Measurements from ENCODE around the gene GORASP1. TPM values are rescaled to one million over a fixed set of nuclear protein-coding genes. Genes with fewer than 3 reads are reported as not detected.
A peak's percentile ranks its signal among the peaks of the same experiment; 100 is the strongest.

The GORASP1 gene
- 10 to 100 TPM; 31.6 to 33.7 TPM for total RNA-seq

DNA sequence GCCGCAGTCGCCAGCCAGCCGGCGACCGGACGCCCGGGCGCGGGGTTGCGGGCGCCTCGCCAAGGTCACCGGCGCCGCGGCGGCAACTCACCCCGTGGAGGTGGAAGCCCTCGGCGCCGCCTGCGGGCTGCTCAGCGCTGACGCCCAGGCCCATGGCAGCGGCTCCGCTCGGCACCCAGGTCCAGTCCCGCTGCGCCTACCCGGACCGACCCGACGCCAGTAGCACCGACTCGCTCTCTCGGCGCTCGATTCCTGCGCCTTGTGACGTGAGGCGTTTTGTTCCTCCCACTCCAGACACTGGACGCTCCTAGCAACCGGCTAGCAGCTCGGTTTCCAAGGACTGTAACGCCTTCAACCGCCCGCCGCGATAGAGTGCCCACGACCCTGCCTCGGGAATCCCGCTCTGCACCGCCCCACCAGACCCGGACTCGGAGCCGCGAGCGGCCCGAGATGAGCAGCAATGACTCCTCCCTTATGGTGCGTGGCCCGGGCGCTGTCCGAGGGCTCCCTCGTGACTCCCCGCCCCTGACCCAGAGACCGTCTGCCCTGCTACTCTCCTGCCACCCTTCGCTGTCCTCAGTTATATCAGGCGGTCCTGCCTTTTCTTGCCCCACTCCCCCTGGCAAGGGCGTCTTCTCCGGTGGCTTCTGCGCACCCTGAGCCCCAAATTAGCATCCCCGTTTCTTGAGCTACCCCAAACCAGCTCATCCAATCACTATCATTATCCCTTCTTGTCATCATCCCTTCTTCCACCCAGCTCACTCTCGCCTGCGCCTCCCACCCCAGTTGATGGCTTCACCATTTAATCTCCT, at the start of gene GORASP1, which contains the start of gene TTC21A:
GORASP1 (minus strand) TSS at position 240 of the 812 bp plus-strand sequence; CDS start at position 154, 86 bp downstream.
TTC21A (plus strand) TSS at position 293 of the 812 bp plus-strand sequence; CDS start at position 451, 158 bp downstream.
- CTCF ChIA-PET: interaction anchor here (0.6 to 6.1 kb wide), 8 partner anchors 15 to 299 kb away, joined by 3 to 21 read pairs (median 4); partner anchors contain the start of gene RPSA
- peak within 1 kb of the TSS; percentile 79 for H3K4me3 Mint-ChIP-seq
- POLR2A ChIA-PET: no interaction called here
- peaks cover 57% of the 10 kb centered on the region for H3K4me1 Mint-ChIP-seq
- H3K27me3 Mint-ChIP-seq: no peaks in the 10 kb centered on the region
- H3K27ac Mint-ChIP-seq: peak within 1 kb of the TSS; percentile 88
- peak; percentile 76 for DNase-seq
- H3K9me3 Mint-ChIP-seq: no peaks in the 10 kb centered on the region
- H3K36me3 Mint-ChIP-seq (ENCODE audit: low read depth): peaks cover 2% of the 10 kb centered on the region

DNA sequence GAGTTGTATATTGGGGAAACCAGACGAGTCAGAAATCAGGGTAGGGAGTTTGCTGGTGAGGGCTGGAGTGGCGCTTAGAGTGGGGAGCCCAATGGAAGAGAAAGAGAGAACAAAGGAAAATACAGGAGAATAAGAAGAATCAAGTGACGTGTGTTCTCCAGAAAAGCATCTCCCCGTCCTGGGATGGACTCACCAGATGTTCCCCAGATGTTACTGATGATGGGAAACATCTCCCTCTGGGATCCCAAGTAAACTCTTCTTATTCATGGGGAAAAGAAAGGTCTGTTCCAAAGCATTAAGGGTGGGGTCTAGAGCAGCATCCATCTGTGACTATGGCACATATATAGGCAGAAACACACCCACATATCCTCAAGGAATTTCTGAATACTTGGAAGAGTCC, 49.0 kb upstream of the GORASP1 start:
- Mint-ChIP-seq H3K4me3 (no peak overlapping the region), H3K36me3 (ENCODE audit: low read depth) (peaks cover 3% of the 10 kb centered on the region), H3K27ac (no peak overlapping the region), H3K4me1 (peaks cover 30% of the 10 kb centered on the region), H3K27me3 (peaks cover 14% of the 10 kb centered on the region), H3K9me3 (no peaks in the 10 kb centered on the region)
- ChIA-PET POLR2A (no interaction called here), CTCF (interaction anchor here (0.8 to 4.6 kb wide), 2 partner anchors 12 to 21 kb away, joined by 3 to 30 read pairs; no protein-coding TSS in a partner anchor)
- DNase-seq: no peak

DNA sequence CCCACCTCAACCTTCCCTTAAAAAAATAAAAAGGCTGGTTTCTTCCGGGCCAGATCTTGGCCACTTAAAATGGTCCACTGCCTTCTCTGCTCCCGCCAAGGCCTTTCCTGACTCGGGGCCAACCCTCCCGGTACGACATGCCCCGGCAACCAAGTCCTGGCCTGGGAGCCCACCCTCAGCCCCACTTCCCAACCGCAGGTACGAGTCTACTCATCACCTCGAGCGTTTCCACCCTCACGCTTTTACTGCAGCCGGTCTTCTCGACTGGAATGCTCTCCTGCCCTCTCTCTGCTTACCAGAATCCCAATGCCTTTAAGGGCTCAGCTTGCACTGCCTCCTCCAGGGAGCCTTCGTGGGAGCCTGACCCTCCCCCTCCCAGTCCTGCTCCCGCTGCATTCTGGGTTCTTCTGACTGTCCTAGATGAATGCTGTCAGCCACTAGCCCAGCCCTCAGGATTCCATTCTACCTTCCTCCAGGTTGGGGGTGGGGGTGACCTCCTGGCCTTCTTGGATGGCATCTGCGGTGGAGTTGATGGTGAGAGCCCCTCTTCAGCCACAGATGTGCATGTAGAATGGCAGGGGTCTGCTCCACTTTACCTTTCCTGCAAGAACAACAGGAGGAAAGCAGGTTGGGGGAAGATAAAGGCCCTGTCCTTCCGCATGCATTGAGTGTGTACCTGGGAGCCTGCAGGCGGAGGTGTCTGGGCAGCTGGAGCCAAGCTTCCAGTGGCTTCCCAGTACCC, 47.0 kb upstream of the GORASP1 start:
- peaks cover 3% of the 10 kb centered on the region for H3K36me3 Mint-ChIP-seq (ENCODE audit: low read depth)
- H3K9me3 Mint-ChIP-seq: no peaks in the 10 kb centered on the region
- no peak for DNase-seq
- peak overlapping the region; percentile 63 for H3K4me3 Mint-ChIP-seq
- H3K27me3 Mint-ChIP-seq: peaks cover 13% of the 10 kb centered on the region
- H3K4me1 Mint-ChIP-seq: peaks cover 50% of the 10 kb centered on the region
- ChIA-PET CTCF (interaction anchor here (1.1 to 1.9 kb wide), 3 partner anchors 14 to 134 kb away, joined by 3 to 5 read pairs (median 3); no protein-coding TSS in a partner anchor), POLR2A (no interaction called here)
- H3K27ac Mint-ChIP-seq: peak overlapping the region; percentile 88

DNA sequence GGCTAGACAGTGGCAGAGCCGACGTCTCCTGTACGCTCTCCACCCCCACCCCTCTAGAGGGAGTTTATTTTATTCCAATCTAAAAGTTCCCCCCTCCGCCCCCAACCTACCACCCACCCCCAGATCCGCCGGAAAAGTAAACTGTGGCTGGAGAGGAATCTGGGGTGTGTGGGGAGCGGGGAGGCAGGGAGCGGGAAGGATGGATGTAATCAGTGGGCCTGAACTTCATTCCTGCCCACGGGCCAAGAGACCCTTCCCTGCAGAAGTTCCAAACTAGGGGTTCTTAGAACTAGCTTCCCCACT, 46.5 kb upstream of the GORASP1 start:
- no peak for DNase-seq
- peak overlapping the region; percentile 63 for H3K4me3 Mint-ChIP-seq
- H3K27me3 Mint-ChIP-seq: peaks cover 9% of the 10 kb centered on the region
- ChIA-PET POLR2A (no interaction called here), CTCF (interaction anchor here (1.2 kb wide), 1 partner anchor 134 kb away, joined by 3 read pairs; no protein-coding TSS in a partner anchor)
- H3K4me1 Mint-ChIP-seq: peaks cover 55% of the 10 kb centered on the region
- no peaks in the 10 kb centered on the region for H3K9me3 Mint-ChIP-seq
- peaks cover 3% of the 10 kb centered on the region for H3K36me3 Mint-ChIP-seq (ENCODE audit: low read depth)
- H3K27ac Mint-ChIP-seq: peak overlapping the region; percentile 88

- H3K4me1 Mint-ChIP-seq: peaks cover 81% of the 10 kb centered on the region
- H3K27ac Mint-ChIP-seq: peak overlapping the region; percentile 97
- H3K27me3 Mint-ChIP-seq: no peaks in the 10 kb centered on the region
- CTCF ChIA-PET: interaction anchor here (0.9 to 1.8 kb wide), 3 partner anchors 9 to 141 kb away, joined by 3 to 9 read pairs (median 6); no protein-coding TSS in a partner anchor
- peaks cover 17% of the 10 kb centered on the region for H3K36me3 Mint-ChIP-seq (ENCODE audit: low read depth)
- POLR2A ChIA-PET: no interaction called here
- peak overlapping the region; percentile 89 for H3K4me3 Mint-ChIP-seq
- peak; percentile 31 for DNase-seq
- no peaks in the 10 kb centered on the region for H3K9me3 Mint-ChIP-seq
Observed at GRCh38 chr3:39150803-39151631, 43.6 kb upstream of the GORASP1 start.

- peaks cover 79% of the 10 kb centered on the region for H3K4me1 Mint-ChIP-seq
- H3K4me3 Mint-ChIP-seq: peak overlapping the region; percentile 89
- ChIA-PET POLR2A (no interaction called here), CTCF (interaction anchor here (0.9 to 1.9 kb wide), 7 partner anchors 8 to 142 kb away, joined by 3 to 11 read pairs (median 3); no protein-coding TSS in a partner anchor)
- H3K9me3 Mint-ChIP-seq: no peaks in the 10 kb centered on the region
- H3K27me3 Mint-ChIP-seq: no peaks in the 10 kb centered on the region
- peaks cover 21% of the 10 kb centered on the region for H3K36me3 Mint-ChIP-seq (ENCODE audit: low read depth)
- no peak for DNase-seq
- H3K27ac Mint-ChIP-seq: peak overlapping the region; percentile 97
Observed at GRCh38 chr3:39150148-39150802, 42.8 kb upstream of the GORASP1 start.

DNA sequence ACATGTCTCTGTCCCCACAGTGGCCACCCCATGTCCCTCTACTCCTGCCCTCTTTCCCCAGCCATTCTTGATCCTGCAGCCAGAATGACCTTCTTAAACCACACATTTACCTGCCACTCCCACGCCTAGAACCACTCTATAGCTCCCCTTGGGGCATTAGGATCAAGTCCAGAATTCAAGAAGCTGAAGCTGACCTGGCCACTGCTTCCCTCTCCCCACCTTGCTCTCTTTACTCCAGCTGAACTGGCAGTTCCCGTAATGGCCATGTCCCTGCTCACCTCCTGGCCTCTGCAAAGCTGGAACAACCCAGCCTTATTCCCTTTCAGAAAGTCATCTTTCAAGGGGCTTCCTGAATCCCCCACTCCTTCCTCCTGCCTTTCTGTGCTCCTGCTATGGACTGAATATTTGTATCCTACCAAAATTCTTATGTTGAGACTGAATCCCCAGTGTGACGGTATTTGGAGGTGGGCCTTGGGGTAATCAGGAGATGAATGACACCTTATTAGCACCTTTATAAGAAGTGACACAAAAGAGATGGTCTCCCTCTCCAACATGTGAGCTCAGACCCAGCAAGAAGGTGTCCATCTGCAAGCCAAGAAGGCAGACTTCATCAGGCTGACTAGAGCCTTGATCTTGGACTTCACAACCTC, 42.2 kb upstream of the GORASP1 start:
- CTCF ChIA-PET: interaction anchor here (1.1 to 1.9 kb wide), 5 partner anchors 29 to 142 kb away, joined by 3 to 11 read pairs (median 3); no protein-coding TSS in a partner anchor
- DNase-seq: no peak
- H3K4me1 Mint-ChIP-seq: peaks cover 78% of the 10 kb centered on the region
- H3K36me3 Mint-ChIP-seq (ENCODE audit: low read depth): peaks cover 25% of the 10 kb centered on the region
- POLR2A ChIA-PET: no interaction called here
- H3K9me3 Mint-ChIP-seq: no peaks in the 10 kb centered on the region
- peak overlapping the region; percentile 97 for H3K27ac Mint-ChIP-seq
- no peaks in the 10 kb centered on the region for H3K27me3 Mint-ChIP-seq
- H3K4me3 Mint-ChIP-seq: peak overlapping the region; percentile 79

GRCh38 chr3:39149059-39149455, 41.6 kb upstream of the GORASP1 start:
- peak overlapping the region; percentile 79 for H3K4me3 Mint-ChIP-seq
- ChIA-PET POLR2A (no interaction called here), CTCF (interaction anchor here (1.1 to 1.9 kb wide), 2 partner anchors 53 to 139 kb away, joined by 3 to 11 read pairs; no protein-coding TSS in a partner anchor)
- peaks cover 30% of the 10 kb centered on the region for H3K36me3 Mint-ChIP-seq (ENCODE audit: low read depth)
- peaks cover 75% of the 10 kb centered on the region for H3K4me1 Mint-ChIP-seq
- H3K27me3 Mint-ChIP-seq: no peaks in the 10 kb centered on the region
- no peak for DNase-seq
- H3K9me3 Mint-ChIP-seq: no peaks in the 10 kb centered on the region
- H3K27ac Mint-ChIP-seq: peak overlapping the region; percentile 97

DNA sequence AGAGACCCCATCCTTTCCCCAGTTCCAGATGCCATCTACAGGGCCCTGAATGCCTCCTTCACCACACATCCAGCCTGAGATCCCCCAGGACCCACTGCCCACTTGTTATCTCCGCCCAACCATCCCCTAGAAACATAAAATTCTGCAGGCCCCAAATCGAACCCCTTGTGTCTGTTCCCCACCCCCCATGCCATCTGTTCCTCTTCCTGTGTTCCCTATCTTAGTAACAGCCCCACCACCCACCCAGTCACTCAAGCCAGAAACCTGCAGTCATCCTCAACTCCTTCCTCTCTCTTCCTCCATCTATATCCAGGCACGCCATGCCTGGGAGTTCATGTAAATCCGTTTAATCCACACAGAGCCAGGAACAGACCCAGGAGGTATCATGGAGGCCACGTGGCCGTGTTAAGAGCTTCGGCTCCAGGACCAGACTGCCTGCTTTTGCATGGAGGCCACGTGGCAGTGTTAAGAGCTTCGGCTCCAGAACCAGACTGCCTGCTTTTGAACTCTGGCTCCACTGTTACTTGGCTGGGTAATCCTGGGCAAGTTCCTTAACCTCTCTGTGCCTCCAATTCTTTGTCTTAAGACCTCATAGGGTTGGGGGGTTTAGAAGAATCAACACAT, 41.1 kb upstream of the GORASP1 start:
- no peak for DNase-seq
- POLR2A ChIA-PET: no interaction called here

GRCh38 chr3:39147711-39148434, 40.4 kb upstream of the GORASP1 start:
- Mint-ChIP-seq H3K9me3 (no peaks in the 10 kb centered on the region), H3K4me1 (peaks cover 74% of the 10 kb centered on the region), H3K27me3 (no peaks in the 10 kb centered on the region), H3K36me3 (ENCODE audit: low read depth) (peaks cover 41% of the 10 kb centered on the region), H3K27ac (peak overlapping the region; percentile 97), H3K4me3 (peak overlapping the region; percentile 79)
- ChIA-PET POLR2A (interaction anchor here (1.0 to 1.2 kb wide), 2 partner anchors 30 to 140 kb away, joined by 3 read pairs; no protein-coding TSS in a partner anchor), CTCF (interaction anchor here (0.8 to 1.7 kb wide), 4 partner anchors 10 to 44 kb away, joined by 3 to 6 read pairs (median 6); no protein-coding TSS in a partner anchor)
- DNase-seq: peak; percentile 67

More for the DNA sequence above, 41.1 kb upstream of the GORASP1 start:
- Mint-ChIP-seq H3K36me3 (ENCODE audit: low read depth) (peaks cover 36% of the 10 kb centered on the region), H3K4me3 (peak overlapping the region; percentile 79), H3K9me3 (no peaks in the 10 kb centered on the region), H3K27ac (peak overlapping the region; percentile 97), H3K27me3 (no peaks in the 10 kb centered on the region), H3K4me1 (peaks cover 74% of the 10 kb centered on the region)
- CTCF ChIA-PET: interaction anchor here (1.9 kb wide), 1 partner anchor 140 kb away, joined by 11 read pairs; no protein-coding TSS in a partner anchor
